ENCODE results near the gene HUWE1. TPM values are rescaled to one million over a fixed set of nuclear protein-coding genes. Genes with fewer than 3 reads are reported as not detected.

The HUWE1 gene
- total and polyA plus RNA-seq, 8 donors, result 16.2 to 124 (median 87.3) TPM

GRCh38 chrX:53656845-53657244 lies 29.7 kb downstream of the HUWE1 start:
- 15 to 59% (median 36%) methylated on average over 1 of the region's 1 CpG for WGBS, 5 donors
- Histone ChIP-seq H3K36me3 (peaks cover 5 to 22% (median 13%) of the 10 kb centered on the region in 4 donors), H3K9me3 (no peaks in the 10 kb centered on the region), H3K4me1 (peaks cover 0 to 14% (median 6%) of the 10 kb centered on the region in 4 donors), H3K4me3 (no peak overlapping the region), H3K27me3 (no peaks in the 10 kb centered on the region), H3K27ac (no peak overlapping the region)
- TF ChIP-seq POLR2A (IDR thresholded peaks at IDR 0.05) (no peak), POLR2AphosphoS5 (IDR thresholded peaks at IDR 0.05) (no peak), EP300 (IDR thresholded peaks at IDR 0.05) (no peak)
- intact Hi-C loops (cut with DNase I; ENCODE audit: low total_unique reads), result no loop called here
- DNase-seq, result no peak

- no peak overlapping the region for H3K4me3 ChIP-seq
- TF ChIP-seq CTCF (IDR thresholded peaks at IDR 0.05), result no peak
- no peak for TF ChIP-seq EP300 (IDR thresholded peaks at IDR 0.05)
- no peak for TF ChIP-seq POLR2A (IDR thresholded peaks at IDR 0.05)
- no peak for TF ChIP-seq POLR2AphosphoS5 (IDR thresholded peaks at IDR 0.05)
- no peak for DNase-seq
- peaks cover 0 to 14% (median 3%) of the 10 kb centered on the region in 4 donors for H3K4me1 ChIP-seq
- H3K27ac ChIP-seq, result no peak overlapping the region
- peaks cover 5 to 41% (median 23%) of the 10 kb centered on the region in 4 donors for H3K36me3 ChIP-seq
- 36 to 53% (median 44%) methylated on average over 3 of the region's 3 CpGs for WGBS, 5 donors
- no peaks in the 10 kb centered on the region for H3K27me3 ChIP-seq
- intact Hi-C loops (cut with DNase I; ENCODE audit: low total_unique reads), result no loop called here
- no peaks in the 10 kb centered on the region for H3K9me3 ChIP-seq
These were observed 32.1 kb downstream of the HUWE1 start for GRCh38 chrX:53654376-53654775.

GRCh38 chrX:53644751-53645150 lies 41.8 kb downstream of the HUWE1 start:
- Histone ChIP-seq H3K9me3 (no peaks in the 10 kb centered on the region), H3K27ac (no peak overlapping the region), H3K4me1 (no peaks in the 10 kb centered on the region), H3K27me3 (no peaks in the 10 kb centered on the region), H3K36me3 (peaks cover 15 to 99% (median 80%) of the 10 kb centered on the region in 4 donors), H3K4me3 (no peak overlapping the region)
- TF ChIP-seq POLR2AphosphoS5 (IDR thresholded peaks at IDR 0.05), result no peak
- WGBS, 5 donors, result 77 to 97% (median 85%) methylated on average over 3 of the region's 3 CpGs
- no peak for DNase-seq
- intact Hi-C loops (cut with DNase I; ENCODE audit: low total_unique reads), result no loop called here

- intact Hi-C loops (cut with DNase I; ENCODE audit: low total_unique reads), result no loop called here
- WGBS, 5 donors, result 69 to 85% (median 74%) methylated on average over 2 of the region's 2 CpGs
- H3K27ac ChIP-seq, result no peak overlapping the region
- H3K36me3 ChIP-seq, result peaks cover 10 to 85% (median 81%) of the 10 kb centered on the region in 4 donors
- no peak for DNase-seq
- no peak overlapping the region for H3K4me3 ChIP-seq
- H3K9me3 ChIP-seq, result no peaks in the 10 kb centered on the region
- TF ChIP-seq POLR2AphosphoS5 (IDR thresholded peaks at IDR 0.05), result no peak
- no peak for TF ChIP-seq EP300 (IDR thresholded peaks at IDR 0.05)
- TF ChIP-seq POLR2A (IDR thresholded peaks at IDR 0.05), result no peak
- H3K27me3 ChIP-seq, result no peaks in the 10 kb centered on the region
- H3K4me1 ChIP-seq, result no peaks in the 10 kb centered on the region
These were observed 44.2 kb downstream of the HUWE1 start for GRCh38 chrX:53642337-53642736.

- H3K9me3 ChIP-seq, result no peaks in the 10 kb centered on the region
- intact Hi-C loops (cut with DNase I; ENCODE audit: low total_unique reads), result no loop called here
- peaks cover 0 to 67% (median 65%) of the 10 kb centered on the region in 4 donors for H3K36me3 ChIP-seq
- H3K4me1 ChIP-seq, result no peaks in the 10 kb centered on the region
- H3K4me3 ChIP-seq, result no peak overlapping the region
- TF ChIP-seq POLR2AphosphoS5 (IDR thresholded peaks at IDR 0.05), result no peak
- no peak for TF ChIP-seq POLR2A (IDR thresholded peaks at IDR 0.05)
- no peak for TF ChIP-seq CTCF (IDR thresholded peaks at IDR 0.05)
- no peak for TF ChIP-seq EP300 (IDR thresholded peaks at IDR 0.05)
- H3K27ac ChIP-seq, result no peak overlapping the region
- no peak for DNase-seq
- no peaks in the 10 kb centered on the region for H3K27me3 ChIP-seq
These were observed 47.3 kb downstream of the HUWE1 start for GRCh38 chrX:53639257-53639656.

GRCh38 chrX:53637479-53637878 lies 49.0 kb downstream of the HUWE1 start:
- 47 to 71% (median 66%) methylated on average over 2 of the region's 2 CpGs for WGBS, 5 donors
- DNase-seq, result no peak
- H3K4me1 ChIP-seq, result no peaks in the 10 kb centered on the region
- TF ChIP-seq POLR2AphosphoS5 (IDR thresholded peaks at IDR 0.05) (no peak), POLR2A (IDR thresholded peaks at IDR 0.05) (no peak), CTCF (IDR thresholded peaks at IDR 0.05) (no peak), EP300 (IDR thresholded peaks at IDR 0.05) (no peak)
- intact Hi-C loops (cut with DNase I; ENCODE audit: low total_unique reads), result no loop called here
- peaks cover 0 to 66% (median 61%) of the 10 kb centered on the region in 4 donors for H3K36me3 ChIP-seq
- no peak overlapping the region for H3K27ac ChIP-seq
- no peaks in the 10 kb centered on the region for H3K9me3 ChIP-seq
- H3K4me3 ChIP-seq, result no peak overlapping the region
- no peaks in the 10 kb centered on the region for H3K27me3 ChIP-seq

Measured in stomach (tissue), 9 donors.